Measurements from ENCODE around the gene ADGRA3. TPM values are rescaled to one million over a fixed set of nuclear protein-coding genes. Genes with fewer than 3 reads are reported as not detected.

The ADGRA3 gene
- total and polyA plus RNA-seq, 9 donors = 42.4 to 60.5 (median 49.0) TPM

GRCh38 chr4:22534374-22534773, 18.5 kb upstream of the ADGRA3 start:
- H3K27me3 ChIP-seq (ENCODE audit: control insufficient read depth, insufficient read depth, low read length) = no peaks in the 10 kb centered on the region
- H3K9me3 ChIP-seq (replicated peaks; ENCODE audit: control insufficient read depth, low read depth, low read length) = peaks cover 16% of the 10 kb centered on the region
- H3K4me3 ChIP-seq (ENCODE audit: low read length) = no peak overlapping the region
- no CpG with 5 or more reads among the region's 1 CpG for WGBS (ENCODE audit: insufficient coverage)
- no peak for DNase-seq
- H3K36me3 ChIP-seq (ENCODE audit: control insufficient read depth, insufficient read depth, low read length) = no peaks in the 10 kb centered on the region
- H3K4me1 ChIP-seq (ENCODE audit: control insufficient read depth, insufficient read depth, low read length) = peaks cover 9% of the 10 kb centered on the region
- no peak overlapping the region for H3K27ac ChIP-seq (ENCODE audit: low read length)

DNA sequence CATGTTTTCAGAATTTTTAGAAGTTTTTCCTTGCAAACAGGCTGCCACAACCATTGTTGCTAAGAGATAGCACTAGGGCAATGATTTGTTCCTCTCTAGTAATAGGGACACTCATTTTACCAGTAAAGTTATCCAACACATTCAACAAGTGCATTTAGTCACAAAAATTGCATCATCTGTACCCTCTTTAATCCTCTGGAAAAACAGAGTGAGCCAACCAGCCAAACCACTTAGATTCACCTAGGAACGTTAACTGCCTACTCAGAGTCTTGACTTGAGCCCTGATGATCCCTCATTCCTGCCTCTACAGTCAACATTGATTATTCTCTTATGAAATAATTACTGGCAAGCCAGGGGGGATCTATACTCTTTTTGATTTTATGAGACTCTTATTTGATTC, 17.0 kb upstream of the ADGRA3 start:
- Histone ChIP-seq H3K4me1 (ENCODE audit: control insufficient read depth, insufficient read depth, low read length) (peaks cover 9% of the 10 kb centered on the region), H3K27ac (ENCODE audit: low read length) (no peak overlapping the region), H3K36me3 (ENCODE audit: control insufficient read depth, insufficient read depth, low read length) (no peaks in the 10 kb centered on the region), H3K9me3 (replicated peaks; ENCODE audit: control insufficient read depth, low read depth, low read length) (peaks cover 16% of the 10 kb centered on the region), H3K4me3 (ENCODE audit: low read length) (no peak overlapping the region), H3K27me3 (ENCODE audit: control insufficient read depth, insufficient read depth, low read length) (no peaks in the 10 kb centered on the region)
- no peak for DNase-seq
- WGBS (ENCODE audit: insufficient coverage) = no CpG with 5 or more reads among the region's 1 CpG

GRCh38 chr4:22532117-22532516, 16.3 kb upstream of the ADGRA3 start:
- DNase-seq = no peak
- Histone ChIP-seq H3K36me3 (ENCODE audit: control insufficient read depth, insufficient read depth, low read length) (no peaks in the 10 kb centered on the region), H3K9me3 (replicated peaks; ENCODE audit: control insufficient read depth, low read depth, low read length) (peaks cover 16% of the 10 kb centered on the region), H3K27me3 (ENCODE audit: control insufficient read depth, insufficient read depth, low read length) (no peaks in the 10 kb centered on the region), H3K27ac (ENCODE audit: low read length) (no peak overlapping the region), H3K4me3 (ENCODE audit: low read length) (no peak overlapping the region), H3K4me1 (ENCODE audit: control insufficient read depth, insufficient read depth, low read length) (peaks cover 9% of the 10 kb centered on the region)
- no CpG with 5 or more reads among the region's 1 CpG for WGBS (ENCODE audit: insufficient coverage)

DNA sequence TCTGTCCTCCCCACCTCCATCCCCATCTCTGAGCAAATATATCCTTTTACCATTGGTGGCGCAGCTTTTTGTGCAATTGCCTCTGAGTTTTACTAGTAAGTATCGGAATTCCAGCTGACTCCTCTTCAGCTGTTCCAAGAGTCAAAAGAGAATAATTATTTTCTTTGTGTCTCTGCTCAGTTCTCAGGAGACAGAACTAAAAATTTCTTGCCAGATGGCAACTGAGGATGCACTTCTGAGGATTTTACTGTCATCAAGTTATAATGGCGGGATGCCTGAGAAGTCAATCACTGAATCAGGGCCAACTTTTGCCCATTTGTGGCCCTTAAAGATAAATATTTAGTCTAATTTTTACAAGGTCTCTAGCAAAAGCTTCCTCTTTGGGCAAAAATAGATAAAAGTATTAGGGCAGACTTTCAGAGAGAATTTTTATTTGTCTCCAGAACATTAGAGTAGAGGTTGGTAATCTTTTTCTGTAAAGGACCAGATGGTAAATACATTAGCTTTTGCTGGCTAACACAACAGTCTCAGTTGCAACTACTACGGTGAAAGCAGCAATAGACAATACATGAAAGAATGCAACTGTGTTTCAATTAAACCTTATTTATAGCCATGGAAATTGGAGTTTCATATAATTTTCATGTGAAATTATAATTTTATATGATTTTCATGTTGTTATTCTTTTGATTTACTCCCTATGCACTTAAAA, 15.6 kb upstream of the ADGRA3 start:
- peak overlapping the region; percentile 45 for H3K27ac ChIP-seq (ENCODE audit: low read length)
- no peak overlapping the region for H3K4me3 ChIP-seq (ENCODE audit: low read length)
- peaks cover 16% of the 10 kb centered on the region for H3K9me3 ChIP-seq (replicated peaks; ENCODE audit: control insufficient read depth, low read depth, low read length)
- H3K36me3 ChIP-seq (ENCODE audit: control insufficient read depth, insufficient read depth, low read length) = no peaks in the 10 kb centered on the region
- no CpG with 5 or more reads among the region's 4 CpGs for WGBS (ENCODE audit: insufficient coverage)
- H3K4me1 ChIP-seq (ENCODE audit: control insufficient read depth, insufficient read depth, low read length) = peaks cover 9% of the 10 kb centered on the region
- DNase-seq = peak; percentile 94
- H3K27me3 ChIP-seq (ENCODE audit: control insufficient read depth, insufficient read depth, low read length) = no peaks in the 10 kb centered on the region

GRCh38 chr4:22524895-22525294, 9.0 kb upstream of the ADGRA3 start:
- Histone ChIP-seq H3K27ac (ENCODE audit: low read length) (no peak overlapping the region), H3K4me3 (ENCODE audit: low read length) (no peak overlapping the region), H3K4me1 (ENCODE audit: control insufficient read depth, insufficient read depth, low read length) (no peaks in the 10 kb centered on the region), H3K9me3 (replicated peaks; ENCODE audit: control insufficient read depth, low read depth, low read length) (no peaks in the 10 kb centered on the region), H3K36me3 (ENCODE audit: control insufficient read depth, insufficient read depth, low read length) (no peaks in the 10 kb centered on the region), H3K27me3 (ENCODE audit: control insufficient read depth, insufficient read depth, low read length) (no peaks in the 10 kb centered on the region)
- DNase-seq = peak; percentile 20
- 40% methylated on average over 2 of the region's 3 CpGs for WGBS (ENCODE audit: insufficient coverage)

DNA sequence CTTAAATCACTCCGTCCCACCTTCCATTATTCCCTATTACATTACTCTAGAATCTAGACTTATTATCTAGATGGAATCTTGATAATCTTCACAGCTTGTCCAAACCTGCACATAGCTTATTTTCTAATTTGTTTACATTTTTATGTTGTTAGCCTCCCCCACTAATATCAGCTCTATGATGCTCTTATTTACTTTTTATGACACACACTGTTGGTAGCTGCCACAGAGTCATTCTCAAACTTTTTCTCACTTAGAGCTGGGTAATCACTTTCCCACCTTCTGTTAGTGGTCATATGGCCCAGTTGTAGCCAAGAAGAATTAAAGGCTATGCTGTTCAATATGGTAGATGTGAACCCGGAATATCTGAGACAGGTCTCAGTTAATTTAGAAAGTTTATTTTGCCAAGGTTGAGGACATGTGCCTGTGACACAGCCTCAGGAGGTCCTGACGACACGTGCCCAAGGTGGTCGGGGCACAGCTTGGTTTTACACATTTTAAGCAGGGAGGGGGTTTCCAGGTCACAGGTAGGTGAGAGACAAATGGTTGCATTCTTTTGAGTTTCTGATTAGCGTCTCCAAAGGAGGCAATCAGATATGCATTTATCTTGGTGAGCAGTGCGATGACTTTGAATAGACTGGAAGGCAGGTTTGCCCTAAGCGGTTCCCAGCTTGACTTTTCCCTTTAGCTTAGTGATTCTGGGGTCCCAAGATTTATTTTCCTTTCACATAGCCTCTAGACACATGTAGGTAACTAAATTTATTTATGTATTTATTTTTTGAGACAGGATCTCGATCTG, 7.0 kb upstream of the ADGRA3 start:
- WGBS (ENCODE audit: insufficient coverage) = 75% methylated on average over 6 of the region's 9 CpGs
- DNase-seq = no peak
- Histone ChIP-seq H3K4me3 (ENCODE audit: low read length) (no peak overlapping the region), H3K27me3 (ENCODE audit: control insufficient read depth, insufficient read depth, low read length) (no peaks in the 10 kb centered on the region), H3K27ac (ENCODE audit: low read length) (no peak overlapping the region), H3K9me3 (replicated peaks; ENCODE audit: control insufficient read depth, low read depth, low read length) (no peaks in the 10 kb centered on the region), H3K4me1 (ENCODE audit: control insufficient read depth, insufficient read depth, low read length) (no peaks in the 10 kb centered on the region), H3K36me3 (ENCODE audit: control insufficient read depth, insufficient read depth, low read length) (no peaks in the 10 kb centered on the region)

DNA sequence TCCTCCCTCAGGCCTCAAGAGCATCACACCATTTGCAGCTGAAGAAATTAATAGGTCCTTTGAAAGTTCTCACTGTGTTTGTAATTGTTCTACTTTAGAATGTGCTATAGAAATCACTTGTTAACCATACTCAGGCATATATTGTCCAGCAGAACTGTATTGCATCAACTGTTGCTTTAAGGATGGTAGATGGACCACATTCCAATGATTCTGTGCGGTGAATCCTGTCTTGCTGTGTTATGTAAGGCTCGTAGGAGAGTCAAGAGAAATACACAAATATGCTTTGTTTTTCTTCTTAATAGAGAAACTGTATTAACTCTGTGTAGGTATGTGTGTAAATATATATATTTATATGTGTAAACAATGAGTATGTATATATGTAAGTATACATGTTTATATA, 6.3 kb upstream of the ADGRA3 start:
- WGBS (ENCODE audit: insufficient coverage) = no CpG with 5 or more reads among the region's 2 CpGs
- no peak for DNase-seq
- Histone ChIP-seq H3K4me1 (ENCODE audit: control insufficient read depth, insufficient read depth, low read length) (no peaks in the 10 kb centered on the region), H3K4me3 (ENCODE audit: low read length) (no peak overlapping the region), H3K36me3 (ENCODE audit: control insufficient read depth, insufficient read depth, low read length) (no peaks in the 10 kb centered on the region), H3K27me3 (ENCODE audit: control insufficient read depth, insufficient read depth, low read length) (no peaks in the 10 kb centered on the region), H3K9me3 (replicated peaks; ENCODE audit: control insufficient read depth, low read depth, low read length) (no peaks in the 10 kb centered on the region), H3K27ac (ENCODE audit: low read length) (no peak overlapping the region)

- H3K4me1 ChIP-seq (ENCODE audit: control insufficient read depth, insufficient read depth, low read length) = peaks cover 9% of the 10 kb centered on the region
- no peak for DNase-seq
Measured at GRCh38 chr4:22521240-22521639, 5.4 kb upstream of the ADGRA3 start.

DNA sequence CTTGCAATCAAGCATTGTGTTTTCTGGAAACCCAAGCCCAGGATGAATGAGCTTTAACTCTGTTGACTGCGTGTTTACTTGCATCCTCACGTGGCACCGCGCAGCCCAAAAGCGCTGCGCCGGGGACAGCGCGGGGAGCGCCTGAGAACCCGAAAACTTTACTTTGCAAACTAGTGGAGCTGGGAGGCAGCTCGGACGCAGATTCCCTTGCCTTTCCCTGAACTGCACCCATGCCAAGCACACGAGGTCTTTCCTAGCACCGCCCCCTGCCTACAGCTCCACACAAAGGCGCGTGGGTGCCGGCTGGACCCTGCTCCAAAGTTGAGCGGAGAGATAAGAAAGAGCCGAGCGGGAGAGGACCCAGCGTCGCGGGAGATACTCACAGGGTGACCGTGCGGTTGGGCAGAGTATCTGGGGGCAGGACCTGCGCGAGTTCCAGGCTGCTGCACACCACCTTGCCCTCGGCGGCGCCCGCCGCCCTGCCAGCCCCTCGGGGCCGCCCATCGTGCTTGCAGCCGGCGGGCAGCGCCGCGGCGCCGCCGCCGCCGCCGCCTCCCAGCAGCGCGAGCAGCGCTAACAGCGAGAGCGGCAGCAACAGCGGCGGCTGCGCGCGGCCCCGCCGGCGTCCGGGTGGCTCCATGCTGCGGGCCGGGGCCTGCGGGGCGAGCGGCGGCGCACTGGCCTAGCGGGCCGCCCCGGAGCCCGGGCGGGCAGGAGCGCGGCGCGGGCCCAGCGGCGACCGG, 550 bp downstream of the ADGRA3 start:
- peak overlapping the region; percentile 62 for H3K4me3 ChIP-seq (ENCODE audit: low read length)
- peaks cover 10% of the 10 kb centered on the region for H3K4me1 ChIP-seq (ENCODE audit: control insufficient read depth, insufficient read depth, low read length)
- H3K27me3 ChIP-seq (ENCODE audit: control insufficient read depth, insufficient read depth, low read length) = no peaks in the 10 kb centered on the region
- H3K27ac ChIP-seq (ENCODE audit: low read length) = peak overlapping the region; percentile 87
- no peaks in the 10 kb centered on the region for H3K36me3 ChIP-seq (ENCODE audit: control insufficient read depth, insufficient read depth, low read length)
- 0% methylated on average over 80 of the region's 80 CpGs for WGBS (ENCODE audit: insufficient coverage)
- H3K9me3 ChIP-seq (replicated peaks; ENCODE audit: control insufficient read depth, low read depth, low read length) = no peaks in the 10 kb centered on the region
- peak; percentile 87 for DNase-seq

More at GRCh38 chr4:22521240-22521639, 5.4 kb upstream of the ADGRA3 start:
- no peak overlapping the region for H3K4me3 ChIP-seq (ENCODE audit: low read length)
- no peaks in the 10 kb centered on the region for H3K9me3 ChIP-seq (replicated peaks; ENCODE audit: control insufficient read depth, low read depth, low read length)
- no peak overlapping the region for H3K27ac ChIP-seq (ENCODE audit: low read length)
- H3K36me3 ChIP-seq (ENCODE audit: control insufficient read depth, insufficient read depth, low read length) = no peaks in the 10 kb centered on the region
- no peaks in the 10 kb centered on the region for H3K27me3 ChIP-seq (ENCODE audit: control insufficient read depth, insufficient read depth, low read length)

DNA sequence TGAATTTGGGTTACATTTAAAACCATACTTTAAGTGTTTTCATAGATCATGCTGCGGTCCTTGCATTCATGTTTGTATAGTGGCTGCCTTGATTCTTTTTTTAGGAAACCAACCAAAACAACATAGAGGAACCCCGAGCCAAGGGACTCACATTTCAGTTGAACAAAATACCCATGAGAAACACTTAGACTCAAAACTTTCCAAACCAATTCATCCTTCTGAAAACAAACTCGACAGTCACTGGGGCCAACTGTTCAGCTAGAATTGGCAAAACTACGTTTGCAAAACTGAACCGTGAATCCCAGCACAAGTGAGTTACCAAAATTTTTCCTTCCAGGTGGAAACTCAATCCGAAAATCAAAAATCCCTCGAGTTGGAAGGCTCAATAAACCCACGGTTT, 1.4 kb downstream of the ADGRA3 start:
- H3K4me1 ChIP-seq (ENCODE audit: control insufficient read depth, insufficient read depth, low read length) = peaks cover 10% of the 10 kb centered on the region
- no peaks in the 10 kb centered on the region for H3K36me3 ChIP-seq (ENCODE audit: control insufficient read depth, insufficient read depth, low read length)
- H3K4me3 ChIP-seq (ENCODE audit: low read length) = peak overlapping the region; percentile 62
- 7% methylated on average over 6 of the region's 8 CpGs for WGBS (ENCODE audit: insufficient coverage)
- no peaks in the 10 kb centered on the region for H3K9me3 ChIP-seq (replicated peaks; ENCODE audit: control insufficient read depth, low read depth, low read length)
- H3K27me3 ChIP-seq (ENCODE audit: control insufficient read depth, insufficient read depth, low read length) = no peaks in the 10 kb centered on the region
- peak overlapping the region; percentile 87 for H3K27ac ChIP-seq (ENCODE audit: low read length)
- DNase-seq = peak; percentile 70

All from muscle of leg (tissue), 11 donors.